ENCODE results near the gene ZMYM2.
"Not testable (repeated sequence)": the region's sequence is repeated elsewhere in the genome, so short reads cannot be mapped to it uniquely, and the experiment has no call there.

ZMYM2 gene

DNA sequence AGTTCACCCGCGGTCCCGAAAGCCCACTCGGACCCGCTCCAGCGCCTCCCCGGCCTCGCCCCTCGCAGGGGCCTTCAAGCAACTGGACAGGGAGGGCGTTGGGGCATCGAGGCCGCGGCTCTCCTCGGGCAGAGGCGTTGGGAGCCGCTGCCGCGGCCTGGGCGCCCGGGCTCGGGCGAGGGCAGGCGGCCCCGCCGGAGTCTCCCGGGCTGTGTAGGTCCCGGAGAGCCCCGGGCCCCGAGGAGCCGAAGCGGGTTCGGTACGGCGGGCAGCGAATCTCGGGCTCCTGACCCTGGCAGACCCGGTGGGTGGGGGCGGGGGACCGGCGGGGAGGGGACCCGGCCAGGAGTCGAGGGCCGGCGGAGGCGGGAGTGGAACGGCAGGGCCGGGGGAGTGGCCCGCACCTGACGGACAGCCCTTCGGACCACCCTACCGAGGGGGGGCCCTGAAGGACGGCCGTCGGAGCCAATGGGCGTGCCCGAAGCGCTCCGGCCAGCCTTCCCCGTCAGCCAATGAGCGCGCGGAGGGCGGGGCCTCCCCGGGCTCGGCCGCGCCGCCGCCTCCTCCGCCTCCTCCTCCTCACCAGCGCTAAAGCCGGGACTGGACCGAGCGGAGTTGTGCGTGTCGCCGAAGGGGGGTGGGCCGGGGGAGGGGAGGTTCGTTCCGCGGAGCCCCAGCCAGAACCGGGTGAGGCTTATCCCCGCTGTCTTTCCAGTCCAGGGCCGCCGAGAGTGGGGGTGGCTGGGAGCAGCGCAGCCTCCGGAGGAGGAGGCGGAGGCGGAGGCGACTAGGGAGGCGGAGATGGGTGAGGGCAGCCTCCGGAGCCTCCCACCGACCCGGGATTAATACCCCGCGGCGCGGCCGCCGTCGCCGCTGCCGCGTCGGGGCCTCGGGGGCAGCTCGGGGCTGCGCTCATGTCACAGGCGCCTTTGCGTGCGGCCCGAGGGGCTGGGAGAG, at the start of gene ZMYM2:
ZMYM2 (plus strand) TSS at position 573 of the 957 bp plus-strand sequence. CDS start 34,346 bp downstream, outside the sequence.
- DNase-seq, result peak; percentile 97

DNA sequence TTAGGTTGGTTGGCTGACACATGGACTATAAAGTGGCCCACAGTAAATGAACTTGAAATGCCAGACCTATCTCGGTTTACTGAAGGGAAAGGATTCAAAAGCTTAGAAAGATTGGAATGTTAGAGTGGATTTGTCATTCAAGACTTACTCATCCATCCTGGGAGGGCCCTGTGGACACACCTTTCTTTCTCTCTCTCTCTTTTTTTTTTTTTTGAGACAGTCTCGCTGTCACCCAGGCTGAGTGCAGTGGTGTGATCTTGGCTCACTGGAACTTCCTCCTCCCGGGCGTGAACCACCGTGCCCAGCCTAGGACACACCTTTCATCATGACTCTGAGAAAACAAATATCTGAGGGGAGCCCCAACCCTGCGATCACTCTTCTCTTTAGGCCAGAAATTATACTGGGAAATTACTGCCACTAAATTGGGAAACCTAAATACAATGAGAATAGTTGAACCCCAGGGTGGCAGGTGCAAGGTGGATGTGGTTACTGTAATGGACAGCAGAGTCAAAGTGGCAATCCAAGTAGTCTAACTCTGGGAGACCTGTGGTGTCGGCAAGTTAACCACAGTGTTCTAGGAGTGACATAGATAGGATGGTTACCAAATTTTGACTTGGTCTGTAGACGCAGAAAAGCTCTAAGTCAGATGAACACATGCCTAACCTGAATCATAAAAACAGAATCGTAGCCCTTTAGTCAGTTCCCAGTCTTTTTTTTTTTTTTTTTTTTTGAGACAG, 48.0 kb upstream of the ZMYM2 start:
- no peak for DNase-seq

DNA sequence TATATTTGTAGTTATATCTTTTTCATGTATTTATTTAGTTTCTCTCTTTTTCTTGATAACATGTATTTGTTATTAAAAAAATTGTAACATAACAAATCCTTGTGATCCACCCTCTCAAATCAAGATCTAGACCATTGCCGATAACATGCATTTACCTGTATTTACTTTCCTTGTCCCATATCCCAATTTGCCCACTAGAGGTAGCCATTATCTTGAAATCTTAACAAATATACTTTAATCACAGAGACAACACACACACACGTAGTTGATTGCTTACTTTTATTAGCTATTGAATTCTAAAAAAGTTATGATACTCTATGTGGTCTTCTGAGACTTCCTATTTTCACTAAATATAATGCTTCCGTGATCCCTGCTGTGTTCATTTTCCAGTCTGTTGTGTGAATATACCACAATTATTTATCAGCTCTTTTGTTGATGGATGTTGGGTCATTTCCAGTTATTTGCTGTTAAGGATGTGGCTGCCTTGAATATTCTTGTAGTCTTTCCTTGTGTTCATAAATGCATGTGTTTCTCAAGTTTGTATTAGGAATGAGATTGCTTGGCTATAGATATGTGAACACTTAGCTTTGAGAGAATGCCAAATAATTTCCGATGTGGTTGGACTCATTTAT, 31.3 kb upstream of the ZMYM2 start:
- no peak for DNase-seq

DNA sequence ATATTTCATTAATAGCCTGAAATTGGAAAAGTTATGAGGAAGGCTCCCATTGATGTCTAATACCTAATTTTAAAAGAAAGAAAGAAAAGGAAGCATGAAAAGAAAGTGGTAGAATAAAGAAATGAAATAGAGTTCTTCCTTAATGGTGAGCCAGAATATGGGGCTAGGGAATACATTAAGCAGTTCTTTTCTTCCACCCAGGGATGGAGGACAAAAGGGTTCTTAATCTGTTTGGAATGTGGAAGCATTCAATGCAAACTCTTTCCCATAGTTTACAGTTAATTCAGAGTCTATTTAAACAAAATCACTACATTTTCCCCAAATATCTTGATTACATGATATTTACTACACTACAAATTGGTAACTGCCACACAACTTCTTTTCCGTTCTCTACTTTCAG, 18.4 kb upstream of the ZMYM2 start:
- DNase-seq, result no peak

DNA sequence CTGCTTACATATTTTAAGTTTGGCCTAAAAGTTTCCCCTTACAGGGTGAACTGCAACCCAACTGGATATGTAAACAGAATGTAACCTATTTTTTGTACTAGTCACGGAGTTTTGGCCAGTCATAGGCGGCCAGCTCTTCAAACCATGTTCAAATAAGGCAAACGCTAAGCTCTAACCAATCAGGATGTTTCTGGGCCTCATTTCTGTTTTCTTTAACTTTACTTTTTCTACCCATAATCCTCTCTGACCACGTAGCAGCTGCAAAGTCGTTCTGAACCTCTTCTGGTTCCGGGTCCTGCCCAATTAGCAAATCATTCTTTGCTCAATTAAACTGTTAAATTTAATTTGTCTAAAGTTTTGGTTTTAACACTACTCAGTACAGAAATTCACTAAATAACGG, 8.2 kb upstream of the ZMYM2 start:
- DNase-seq, result no peak

DNA sequence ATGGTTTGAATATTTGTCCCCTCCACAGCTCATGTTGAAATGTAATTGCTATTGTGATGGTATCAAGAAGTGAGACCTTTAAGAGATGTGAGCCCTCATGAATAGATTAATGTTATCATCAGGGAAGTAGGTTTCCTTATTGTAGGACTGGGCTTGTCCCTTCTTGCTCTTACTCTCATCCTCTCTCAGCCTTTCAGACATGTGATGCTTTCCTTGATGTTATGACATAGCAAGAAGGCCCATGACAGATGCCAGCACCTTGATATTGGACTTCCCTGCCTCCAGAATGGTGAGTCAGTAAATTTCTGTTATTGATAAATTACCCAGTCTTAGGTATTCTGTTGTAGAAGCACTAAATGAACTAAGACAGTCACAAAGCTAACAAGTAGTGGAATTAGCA, 5.7 kb upstream of the ZMYM2 start:
- no peak for DNase-seq

DNA sequence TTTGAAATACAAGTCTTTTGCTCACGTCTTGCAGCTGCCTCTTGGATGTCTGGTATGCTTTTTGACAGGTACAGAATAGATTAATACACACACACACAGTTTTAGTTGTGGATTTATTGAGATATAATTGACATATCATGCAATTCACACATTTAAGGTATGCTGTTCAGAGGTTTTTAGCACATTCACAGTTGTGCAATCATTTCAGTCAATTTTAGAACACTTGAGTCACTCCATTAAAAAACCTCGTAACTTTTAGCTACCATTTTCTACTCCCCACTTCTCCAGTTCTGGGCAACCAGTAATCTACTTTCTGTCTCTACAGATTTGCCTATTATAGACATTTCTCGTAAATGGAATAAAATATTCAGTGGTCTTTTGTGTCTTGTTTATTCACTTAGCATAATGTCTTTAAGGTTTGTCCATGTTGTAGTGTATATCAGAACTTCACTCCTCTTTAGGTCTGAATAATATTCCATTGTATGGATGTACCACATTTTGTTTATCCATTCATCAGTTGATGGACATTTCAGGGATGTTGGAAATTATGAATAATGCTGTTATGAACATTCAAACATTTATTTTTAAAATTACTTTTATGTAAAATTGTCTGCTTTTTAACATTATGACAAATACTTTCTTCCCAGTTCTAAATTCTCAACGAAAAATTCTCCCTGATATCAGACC, 2.5 kb upstream of the ZMYM2 start:
- no peak for DNase-seq

DNA sequence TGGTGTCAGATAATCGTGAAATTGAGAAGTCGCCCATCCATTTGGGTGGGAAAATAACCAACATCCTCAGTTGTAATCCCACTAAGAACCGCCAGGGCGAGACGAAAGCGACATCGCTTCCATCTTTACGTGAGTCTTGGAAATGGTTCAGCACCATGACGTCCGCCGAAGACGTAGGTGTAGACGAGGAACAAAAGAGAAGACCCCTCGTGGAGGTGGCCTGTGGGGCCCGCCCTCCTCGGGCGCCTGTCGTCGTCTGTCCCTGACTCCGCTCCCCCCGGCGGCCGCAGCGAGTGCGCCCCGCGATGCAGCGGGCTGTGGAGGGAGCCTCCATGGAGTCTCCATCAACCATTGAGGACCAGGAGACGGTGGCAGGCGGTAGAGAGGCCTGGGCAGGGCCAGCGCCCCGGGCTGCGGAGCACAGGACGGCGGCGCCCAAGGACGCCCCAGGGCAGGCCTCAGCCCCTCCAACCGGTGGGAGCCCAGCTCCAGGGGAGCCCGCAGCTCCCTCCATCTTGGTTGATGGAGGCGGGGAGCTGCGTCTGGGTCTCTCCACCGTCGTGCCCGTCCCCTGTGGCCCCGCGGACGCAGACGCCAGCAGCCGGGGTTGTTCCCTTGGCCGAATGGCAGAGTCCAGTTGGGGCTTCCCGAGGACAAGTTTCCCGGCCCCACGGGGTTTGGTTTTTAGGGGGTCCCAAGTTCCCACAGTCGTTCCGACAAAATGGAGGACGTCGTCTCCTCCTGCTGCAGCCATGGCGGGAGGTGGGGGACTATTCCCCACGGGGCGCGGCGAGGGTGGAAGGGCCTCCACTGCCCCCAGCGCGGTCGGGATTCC, 990 bp upstream of the ZMYM2 start:
- peak; percentile 80 for DNase-seq

DNA sequence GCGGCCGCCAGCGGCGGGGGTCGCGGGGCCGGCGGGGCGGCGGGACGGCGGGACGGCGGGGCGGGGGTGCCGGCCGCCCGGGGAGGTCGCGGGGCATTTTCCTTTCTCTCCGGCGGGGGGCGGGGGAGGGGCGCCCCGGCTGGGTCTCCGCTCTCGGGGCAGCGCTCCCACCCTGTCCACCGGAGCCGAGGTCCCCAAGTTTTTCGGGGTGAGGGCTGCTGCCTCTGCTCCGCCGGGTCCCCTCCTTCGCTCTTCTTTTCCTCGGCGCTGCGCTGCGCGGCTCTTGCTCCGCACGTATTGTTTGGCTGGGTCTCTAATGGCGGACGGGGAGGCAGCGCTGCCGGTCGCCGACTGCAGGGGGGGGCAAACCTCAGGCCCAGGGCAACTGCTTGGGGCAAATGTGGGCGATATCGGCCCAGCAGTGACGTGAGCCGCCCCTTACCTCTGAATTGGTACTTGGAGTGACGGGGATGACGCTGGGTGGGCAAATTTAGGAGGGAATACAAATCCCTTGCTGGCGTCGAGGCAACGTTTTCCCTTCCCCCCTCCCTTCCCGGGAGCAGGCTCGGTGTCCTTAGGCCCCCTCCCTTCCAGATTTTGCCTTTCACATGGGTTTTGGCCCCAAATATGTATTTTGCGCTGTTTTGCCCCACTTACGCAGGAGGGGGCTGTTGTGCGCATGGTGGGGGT, 759 bp downstream of the ZMYM2 start:
- DNase-seq, result peak; percentile 73

DNA sequence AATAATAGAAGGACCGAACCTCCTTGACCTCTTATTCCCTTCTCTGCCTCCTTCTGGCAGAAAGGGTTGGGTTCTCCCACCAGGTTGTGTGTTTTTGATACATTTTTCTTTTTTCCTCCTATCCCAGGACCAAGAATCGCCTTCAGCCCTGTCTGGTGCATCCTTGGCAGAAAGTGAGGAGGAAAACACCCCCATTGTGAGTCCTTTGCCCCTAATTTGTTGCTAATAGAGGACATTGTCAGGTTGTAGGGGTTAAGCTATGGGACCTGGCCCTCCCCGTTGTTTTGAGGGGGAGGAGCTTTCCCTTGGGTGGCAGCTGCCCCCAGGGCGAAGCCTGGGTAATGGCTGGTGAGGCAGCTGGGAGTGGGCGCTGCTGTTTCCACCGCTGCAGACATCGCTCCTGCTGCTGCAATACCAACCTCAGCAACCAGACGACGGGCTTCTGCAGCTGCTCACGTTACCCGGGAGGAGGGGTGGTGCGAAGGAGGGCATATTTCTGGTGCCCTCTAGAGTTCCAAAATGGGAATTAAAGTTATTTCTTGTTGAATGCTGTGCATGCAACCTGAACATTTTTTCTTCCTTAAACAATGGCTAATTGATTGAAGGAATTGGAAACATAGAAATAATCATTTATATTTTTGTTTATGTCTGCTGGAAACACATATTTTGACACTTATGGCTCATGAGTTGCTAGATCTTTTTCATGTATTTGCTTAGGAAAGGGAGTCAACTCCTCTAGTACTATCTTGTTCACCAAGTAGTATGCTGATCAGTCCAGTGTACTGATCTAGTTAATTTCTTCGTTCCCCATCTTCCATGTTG, 1.5 kb downstream of the ZMYM2 start:
- DNase-seq, result peak; percentile 88

DNA sequence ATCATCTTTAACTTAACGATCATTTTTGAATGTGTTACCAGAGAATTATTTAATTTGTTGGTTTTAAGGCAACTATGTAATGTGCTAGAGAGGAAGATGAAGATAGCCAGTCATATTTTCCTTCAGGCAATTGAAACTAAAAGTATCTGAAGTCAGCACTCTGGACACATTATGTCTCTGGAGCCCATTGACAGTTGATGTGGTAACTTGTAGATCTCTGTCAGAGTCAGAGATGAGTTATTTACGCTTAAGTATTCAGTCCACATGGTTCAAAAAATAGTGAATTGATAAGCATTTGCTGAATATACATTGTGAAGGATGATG, 2.1 kb downstream of the ZMYM2 start:
- DNase-seq, result no peak

DNA sequence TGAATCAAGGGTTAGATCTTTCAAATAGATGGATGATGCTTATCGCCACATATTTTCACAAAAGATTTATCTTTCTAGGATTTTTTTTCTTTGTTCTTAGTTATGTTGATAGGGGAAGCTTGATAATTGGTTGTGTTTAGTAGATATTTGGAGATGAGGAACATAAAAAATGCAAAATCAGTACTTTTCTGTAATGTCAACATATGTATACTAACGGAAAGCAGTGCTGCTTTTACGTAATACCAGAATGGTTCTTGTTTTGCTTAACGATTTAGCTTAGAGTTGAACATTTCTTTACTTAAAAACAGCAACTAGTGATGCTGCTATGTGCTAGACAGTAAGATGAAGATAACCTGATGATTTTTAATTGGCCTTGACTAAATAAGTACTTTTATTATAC, 3.0 kb downstream of the ZMYM2 start:
- no peak for DNase-seq

DNA sequence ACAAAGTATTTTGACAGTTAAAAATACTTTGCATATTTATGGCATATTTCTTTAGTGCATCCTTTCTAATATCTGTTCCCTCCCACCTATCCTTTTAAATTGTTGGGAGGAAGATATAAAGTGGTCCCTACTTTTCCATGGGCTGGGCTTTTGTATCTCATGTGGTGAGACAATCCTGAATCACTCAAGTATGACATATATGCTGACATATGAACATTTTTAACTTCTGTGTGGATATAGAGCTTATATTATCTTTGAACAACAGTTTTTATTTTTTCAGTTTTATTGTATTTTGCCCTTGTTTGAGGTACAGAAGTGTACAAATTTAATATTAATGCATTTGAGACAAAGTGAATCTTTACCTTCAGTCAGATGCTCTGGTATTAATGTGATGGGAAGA, 3.4 kb downstream of the ZMYM2 start:
- DNase-seq, result no peak

DNA sequence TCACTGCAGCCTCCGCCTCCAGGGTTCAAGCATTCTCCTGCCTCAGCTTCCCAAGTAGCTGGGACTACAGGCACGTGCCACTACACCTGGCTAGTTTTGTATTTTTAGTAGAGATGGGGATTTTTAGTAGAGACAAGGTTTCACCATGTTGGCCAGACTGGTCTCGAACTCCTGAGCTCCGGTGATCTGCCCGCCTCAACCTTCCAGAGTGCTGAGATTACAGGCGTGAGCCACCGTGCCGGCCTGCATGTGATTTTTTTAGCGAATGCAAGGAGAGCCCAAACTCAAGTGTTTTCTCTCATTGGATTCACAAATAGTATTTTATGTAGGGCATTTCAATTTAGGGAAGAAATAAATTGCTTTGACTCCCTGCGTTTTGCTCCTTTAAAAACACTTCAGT, 4.4 kb downstream of the ZMYM2 start:
- DNase-seq, result no peak

DNA sequence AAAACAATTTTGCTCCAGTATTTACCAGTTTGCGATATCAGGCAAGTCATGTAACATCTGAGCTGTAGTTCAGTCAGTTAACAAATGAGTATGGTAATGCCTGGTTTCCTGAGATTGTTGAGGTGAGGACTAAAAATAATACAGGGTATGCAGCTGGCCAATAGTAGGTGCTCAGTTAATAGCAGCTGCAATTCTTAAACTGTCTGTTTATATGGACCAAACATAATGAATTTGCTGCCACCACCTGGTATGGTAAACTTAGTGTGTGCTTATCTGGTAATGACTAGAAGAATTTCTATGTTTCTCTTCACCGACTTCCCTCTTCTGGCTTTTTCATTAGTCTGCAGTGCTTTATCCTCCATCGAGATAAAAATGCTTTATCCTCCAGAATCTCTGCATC, 9.1 kb downstream of the ZMYM2 start:
- DNase-seq, result no peak

DNA sequence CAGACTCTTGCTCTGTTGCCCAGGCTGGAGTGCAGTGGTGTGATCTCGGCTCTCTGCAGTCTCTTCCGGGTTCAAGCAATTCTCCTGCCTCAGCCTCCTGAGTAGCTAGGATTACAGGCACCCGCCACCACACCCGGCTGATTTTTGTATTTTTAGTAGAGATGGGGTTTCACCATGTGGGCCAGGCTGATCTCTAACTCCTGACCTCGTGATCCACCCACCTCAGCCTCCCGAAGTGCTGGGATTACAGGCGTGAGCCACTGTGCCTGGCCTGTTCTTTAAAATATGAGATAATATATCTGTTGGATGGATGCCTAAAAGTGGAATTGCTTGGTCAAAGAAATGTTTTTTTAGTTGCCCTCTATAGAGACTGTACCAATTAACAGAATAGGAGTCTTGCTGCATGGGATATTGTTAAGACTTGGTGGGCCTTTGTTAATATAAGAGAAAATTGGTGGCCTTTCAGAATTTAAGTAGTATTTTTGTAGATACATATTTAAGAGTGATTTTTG, 16.0 kb downstream of the ZMYM2 start:
- not testable (repeated sequence) for DNase-seq

DNA sequence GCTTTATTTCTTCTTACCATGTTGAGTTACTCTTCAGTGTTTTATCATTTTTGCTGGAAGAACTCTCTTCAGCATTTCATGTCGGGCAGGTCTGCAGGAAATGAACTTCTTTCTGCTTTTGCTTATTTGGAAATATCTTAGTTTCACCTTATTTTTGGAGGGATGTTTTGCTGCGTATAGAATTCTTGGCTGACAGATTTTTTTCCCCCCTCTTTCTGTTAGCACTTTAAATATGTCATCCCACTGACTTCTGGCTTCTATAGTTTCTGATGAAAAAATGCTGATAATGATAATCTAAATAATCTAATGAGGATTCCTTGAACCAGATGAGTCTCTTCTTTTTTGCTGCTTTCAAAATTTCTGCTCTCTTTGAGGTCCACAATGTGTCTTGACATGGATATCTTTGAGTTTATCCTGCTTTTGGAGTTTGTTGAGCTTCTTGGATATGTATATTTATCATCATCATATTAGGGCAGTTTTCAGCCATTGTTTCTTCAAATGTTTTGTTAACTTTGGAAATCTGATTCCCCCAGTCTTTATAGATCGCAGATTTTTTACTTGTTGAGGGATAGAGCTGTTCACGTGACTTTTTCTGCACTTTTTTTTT, 20.4 kb downstream of the ZMYM2 start:
- no peak for DNase-seq

DNA sequence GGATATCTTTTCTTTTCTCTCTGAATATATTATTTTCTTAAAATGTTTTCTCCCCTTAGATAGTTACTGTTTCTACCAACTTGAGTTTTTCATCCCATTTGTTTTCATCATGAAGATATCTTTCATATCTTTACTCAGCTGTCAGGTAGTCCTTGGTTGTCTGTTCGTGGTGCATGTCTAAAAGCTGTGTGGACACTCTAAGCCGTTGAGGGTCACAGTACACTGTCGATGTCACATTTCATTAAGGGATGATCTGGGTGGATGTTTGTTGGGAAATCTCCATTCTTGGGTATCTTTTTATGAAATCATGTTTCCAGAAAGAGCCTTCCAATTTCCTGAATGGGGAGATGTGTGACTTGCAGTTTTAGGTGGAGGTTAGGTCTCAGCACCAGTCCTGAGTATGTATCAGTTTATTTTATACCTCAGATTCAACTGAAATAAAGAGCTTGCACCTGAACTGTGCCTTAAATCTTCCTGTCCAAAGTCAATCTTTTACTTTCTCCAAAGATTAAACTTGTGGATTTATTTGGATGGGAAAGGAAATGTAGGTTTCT, 23.2 kb downstream of the ZMYM2 start:
- DNase-seq, result no peak

DNA sequence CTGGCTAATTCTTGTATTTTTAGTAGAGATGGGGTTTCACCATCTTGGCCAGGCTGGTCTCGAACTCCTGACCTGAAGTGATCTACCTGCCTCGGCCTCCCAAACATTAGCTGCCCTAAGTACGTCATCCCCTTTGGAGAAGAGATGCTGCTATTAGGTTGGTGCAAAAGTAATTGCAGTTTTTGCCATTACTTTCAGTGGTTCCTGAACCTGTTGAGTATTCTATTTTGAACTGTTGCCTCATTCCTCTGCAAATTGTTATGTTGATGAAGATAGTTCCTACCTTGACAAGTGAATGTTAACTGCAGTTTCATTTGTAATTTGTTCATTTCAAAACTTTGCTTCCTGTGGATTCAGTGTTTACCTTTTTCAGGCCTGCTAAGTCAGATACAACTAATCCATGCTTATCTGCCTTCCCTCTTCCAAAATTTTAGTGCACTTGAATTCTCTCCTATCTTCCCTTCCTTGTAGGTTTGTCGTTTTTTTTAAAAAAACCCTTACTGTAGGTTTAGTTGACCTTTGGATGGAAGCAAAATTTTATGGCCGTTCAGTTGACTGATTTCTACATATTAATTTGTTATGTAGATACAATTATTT, 24.0 kb downstream of the ZMYM2 start:
- DNase-seq, result no peak

Data from CD4-positive, alpha-beta T cell treated with Interleukin-6 for 4 hours (primary cell).